Fibroblast of villous mesenchyme (primary cell): ENCODE measurements around the gene MACROD2. TPM values are rescaled to one million over a fixed set of nuclear protein-coding genes. Genes with fewer than 3 reads are reported as not detected.

Source experiments
- DNase-seq: peaks from one replicate; pipeline ENCODE4 v3.0.0-alpha.2; 2010; ENCODE audit warnings: low read depth
- H3K4me3 ChIP-seq: 2 replicates; pipeline ENCODE4 v1.5.1; 2011; ENCODE audit warnings: low read depth, mild to moderate bottlenecking, low read length
- total RNA-seq: library from RNA; depleted of rRNA; stranded (reverse); fragments of >200 nt; gene quantifications from 2 replicates; pipeline ENCODE4 v1.2.3, GENCODE V29; 2012
- TF ChIP-seq, protein P1 (sequence below): IDR thresholded peaks from 2 replicates; pipeline ENCODE4 v1.5.1; 2012; ENCODE audit warnings: low read depth, mild to moderate bottlenecking, low read length; ENCODE audit not compliant: insufficient read depth

Gene MACROD2
- total RNA-seq, 1 donor, result 1.7 TPM

DNA sequence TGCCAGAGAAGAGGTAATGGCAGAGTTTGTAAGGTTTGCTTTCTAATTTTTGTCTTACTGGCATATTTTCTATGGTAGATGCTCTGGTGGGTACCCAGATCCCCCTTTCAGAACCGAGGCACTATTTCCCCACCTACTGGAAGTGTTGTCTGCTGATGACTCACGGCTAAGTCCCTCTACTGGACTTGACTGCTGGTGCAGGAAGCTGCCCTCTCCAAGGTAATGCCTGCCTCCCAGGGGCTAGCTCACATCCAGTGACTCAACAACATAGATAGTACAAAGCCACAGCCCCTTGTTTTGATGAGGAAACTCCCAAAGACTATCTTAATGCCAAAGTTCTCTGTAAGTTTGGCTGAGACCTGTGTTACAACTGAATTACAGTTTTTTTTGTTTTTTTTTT is 627.5 kb downstream of the MACROD2 start:
- H3K4me3 ChIP-seq, result no peak overlapping the region
- peak; percentile 46 for DNase-seq

DNA sequence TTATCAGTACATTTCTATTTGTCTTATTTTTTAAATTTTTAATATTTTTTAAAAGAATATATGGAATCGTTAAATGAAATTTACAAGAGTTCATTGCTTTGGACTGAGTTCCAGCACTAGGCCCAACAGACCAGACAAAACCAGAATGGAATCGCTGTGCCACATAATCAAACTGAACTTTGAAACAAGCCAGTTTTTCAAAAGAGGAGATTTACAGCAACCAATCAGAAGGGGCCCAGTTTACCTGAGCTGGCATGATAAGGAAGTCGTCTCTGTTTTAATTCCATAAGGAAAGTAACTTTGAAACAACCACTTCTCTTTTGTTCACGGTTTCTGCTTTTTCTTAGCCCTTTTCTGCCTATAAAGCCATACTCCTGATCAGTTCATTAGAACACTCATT is 635.7 kb downstream of the MACROD2 start:
- no peak overlapping the region for H3K4me3 ChIP-seq
- TF ChIP-seq, protein P1, sequence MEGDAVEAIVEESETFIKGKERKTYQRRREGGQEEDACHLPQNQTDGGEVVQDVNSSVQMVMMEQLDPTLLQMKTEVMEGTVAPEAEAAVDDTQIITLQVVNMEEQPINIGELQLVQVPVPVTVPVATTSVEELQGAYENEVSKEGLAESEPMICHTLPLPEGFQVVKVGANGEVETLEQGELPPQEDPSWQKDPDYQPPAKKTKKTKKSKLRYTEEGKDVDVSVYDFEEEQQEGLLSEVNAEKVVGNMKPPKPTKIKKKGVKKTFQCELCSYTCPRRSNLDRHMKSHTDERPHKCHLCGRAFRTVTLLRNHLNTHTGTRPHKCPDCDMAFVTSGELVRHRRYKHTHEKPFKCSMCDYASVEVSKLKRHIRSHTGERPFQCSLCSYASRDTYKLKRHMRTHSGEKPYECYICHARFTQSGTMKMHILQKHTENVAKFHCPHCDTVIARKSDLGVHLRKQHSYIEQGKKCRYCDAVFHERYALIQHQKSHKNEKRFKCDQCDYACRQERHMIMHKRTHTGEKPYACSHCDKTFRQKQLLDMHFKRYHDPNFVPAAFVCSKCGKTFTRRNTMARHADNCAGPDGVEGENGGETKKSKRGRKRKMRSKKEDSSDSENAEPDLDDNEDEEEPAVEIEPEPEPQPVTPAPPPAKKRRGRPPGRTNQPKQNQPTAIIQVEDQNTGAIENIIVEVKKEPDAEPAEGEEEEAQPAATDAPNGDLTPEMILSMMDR, result no peak
- no peak for DNase-seq

More for the DNA sequence above, 627.5 kb downstream of the MACROD2 start:
- TF ChIP-seq, protein P1, result peak; percentile 19

DNA sequence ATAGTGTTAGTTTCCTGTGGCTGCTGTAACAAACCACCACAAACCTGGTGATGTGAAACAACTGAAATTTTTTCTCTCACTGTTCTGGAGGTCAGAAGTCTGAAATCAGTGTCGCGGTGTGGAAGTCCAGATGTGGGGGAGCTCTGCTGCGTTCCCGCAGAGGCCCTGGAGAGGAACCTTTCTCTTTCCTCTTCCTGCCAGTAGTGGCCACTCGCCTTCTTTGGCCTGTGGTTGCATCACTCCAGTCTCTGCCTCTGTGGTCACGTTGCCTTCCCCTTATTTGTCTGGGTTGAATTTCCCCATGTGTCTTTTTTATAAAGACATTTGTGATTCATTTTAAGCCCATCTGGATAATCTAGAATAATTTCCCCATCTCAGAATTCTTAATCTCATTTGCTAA is 637.6 kb downstream of the MACROD2 start:
- TF ChIP-seq, protein P1, result no peak
- H3K4me3 ChIP-seq, result no peak overlapping the region
- no peak for DNase-seq

DNA sequence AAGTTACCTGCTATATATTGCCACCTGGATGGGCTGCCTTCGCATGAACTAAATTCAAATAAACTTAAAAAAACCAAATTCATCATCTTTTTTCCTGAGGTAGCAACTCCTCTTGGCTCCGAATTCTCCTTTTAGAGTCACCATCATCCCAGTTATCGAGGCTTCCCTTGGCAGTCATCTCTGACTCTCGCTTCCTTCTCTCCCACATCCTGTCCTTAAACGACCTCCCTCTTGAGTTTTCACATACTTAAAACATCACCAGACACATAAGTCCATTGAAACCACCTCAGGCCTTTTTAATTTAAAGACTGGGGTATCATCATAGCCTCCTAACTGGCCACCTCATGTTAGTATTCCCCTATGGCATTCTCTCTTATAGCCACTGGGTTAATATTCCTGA is 638.2 kb downstream of the MACROD2 start:
- TF ChIP-seq, protein P1, result no peak
- DNase-seq, result no peak
- no peak overlapping the region for H3K4me3 ChIP-seq

DNA sequence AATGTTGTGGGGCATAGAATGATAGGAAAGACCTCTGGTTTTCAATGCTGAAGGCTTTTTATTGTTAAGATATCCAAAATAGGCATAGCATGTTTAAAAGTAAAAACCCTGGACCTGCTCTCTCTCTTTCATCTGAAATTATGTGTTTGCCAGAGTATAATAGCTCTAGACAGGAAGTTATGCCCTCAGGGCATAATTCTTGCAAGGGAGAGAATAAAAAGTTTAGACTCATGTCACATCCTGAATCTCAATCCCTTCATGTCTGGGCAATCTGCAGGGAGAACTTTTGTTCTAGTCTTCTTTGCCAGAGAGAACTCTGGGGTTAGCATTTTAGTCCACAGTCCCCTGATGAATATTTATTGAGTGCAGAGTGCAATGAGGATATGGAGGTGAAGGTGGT is 639.3 kb downstream of the MACROD2 start:
- TF ChIP-seq, protein P1, result no peak
- no peak for DNase-seq
- no peak overlapping the region for H3K4me3 ChIP-seq

DNA sequence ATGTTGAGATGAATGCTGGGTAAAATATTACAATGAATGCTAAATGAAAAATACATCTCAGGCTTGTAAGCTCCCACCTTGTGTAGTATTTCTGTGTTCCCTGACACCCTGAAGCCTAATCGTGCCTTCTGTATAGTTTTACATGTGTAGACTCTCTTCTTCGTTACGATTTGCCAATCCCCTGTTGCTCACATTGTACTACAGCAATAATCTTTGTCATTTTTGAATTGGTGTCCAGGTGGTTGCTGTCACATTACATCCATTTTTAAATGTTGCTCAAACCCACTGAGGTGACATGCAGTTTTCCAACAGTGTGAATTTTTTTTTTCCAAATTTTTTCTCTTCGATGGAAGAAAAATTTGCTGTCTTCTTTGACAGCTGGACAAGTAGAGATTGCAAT is 642.1 kb downstream of the MACROD2 start:
- no peak overlapping the region for H3K4me3 ChIP-seq
- no peak for DNase-seq
- TF ChIP-seq, protein P1, result no peak

DNA sequence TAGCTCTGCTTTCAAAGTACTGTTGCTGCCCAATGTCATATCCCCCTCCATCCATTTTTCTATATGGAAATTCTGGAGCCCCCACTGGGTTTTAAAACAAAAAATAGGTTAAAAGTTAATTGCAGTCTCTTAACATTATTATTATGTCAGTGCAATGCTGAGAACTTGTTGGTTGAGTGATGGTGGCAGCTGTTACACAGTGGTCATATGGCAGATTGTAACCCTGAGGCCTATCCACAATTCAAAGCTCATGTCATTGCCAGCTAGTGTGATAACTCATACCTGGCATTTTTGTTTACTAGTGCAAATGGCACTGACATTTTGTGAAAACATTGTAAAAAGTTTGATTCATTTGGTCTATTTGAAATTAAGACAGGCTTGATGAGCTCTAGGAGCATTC is 647.8 kb downstream of the MACROD2 start:
- TF ChIP-seq, protein P1, result no peak
- H3K4me3 ChIP-seq, result no peak overlapping the region
- no peak for DNase-seq
